HepG2 (cell line): ENCODE measurements around the gene TAF3. TPM values are rescaled to one million over a fixed set of nuclear protein-coding genes. Genes with fewer than 3 reads are reported as not detected.

Source experiments
- ATAC-seq: fragments of 200-7000 bp; cut with Tn5 transposase; 3 replicates; pipeline ENCODE4 v1.9.1; 2020; ENCODE audit warnings: mild to moderate bottlenecking, moderate library complexity
- BruUV-seq: library from RNA; stranded (reverse); fragments of 400-500 nt; replicated peaks from 2 replicates; lab custom pipeline; 2021; lab: Mats Ljungman, UMichigan
- CTCF ChIA-PET: fragments of 300-600 bp; formaldehyde crosslinking; extraction: SDS; loops from one replicate; lab custom pipeline; 2021; ENCODE audit warnings: low total read pairs, inconsistent platforms, low intra/inter-chr PET ratio; lab: Yijun Ruan, JAX
- POLR2A ChIA-PET: fragments of 350-600 bp; sonication (Branson Sonifier 250); formaldehyde crosslinking; loops from one replicate; lab custom pipeline; 2020; ENCODE audit warnings: antibody characterized with exemption, inconsistent platforms; lab: Yijun Ruan, JAX
- DNase-seq: peaks from one replicate; pipeline ENCODE4 v3.0.0-alpha.2; 2015; ENCODE audit warnings: low spot score
- FAIRE-seq: peaks from 3 replicates; lab custom pipeline; 2011; peaks lifted over from hg19 to GRCh38; lab: Jason Lieb, UNC
- H2AFZ ChIP-seq: one replicate; pipeline ENCODE4 v1.6.1; 2011; ENCODE audit warnings: low read length, inconsistent platforms
- H3K27ac ChIP-seq: fragments of 300-600 bp; 3 replicates; pipeline ENCODE4 v1.8.0; 2011; ENCODE audit warnings: mixed run types, mild to moderate bottlenecking, mixed read lengths, low read length, inconsistent platforms; ENCODE audit not compliant: insufficient read depth; ENCODE audit errors: extremely low read length
- H3K27me3 ChIP-seq, 2 experiments: fragments of 200-600 bp in 1 of 2; 2 replicates in 1 of 2; 3 replicates in 1 of 2; pipeline versions ENCODE4 v1.6.0 to v1.8.0; 2011; ENCODE audit warnings: low read length in 2 of 2, mild to moderate bottlenecking in 2 of 2, moderate library complexity in 2 of 2, inconsistent platforms in 1 of 2; ENCODE audit not compliant: insufficient read depth in 2 of 2, control insufficient read depth in 1 of 2
- H3K36me3 ChIP-seq, 2 experiments: fragments of 200-600 bp in 1 of 2; replicated peaks in 1 of 2; 2 replicates in 1 of 2; 3 replicates in 1 of 2; pipeline versions ENCODE4 v1.5.1 to v1.8.0; 2011; ENCODE audit warnings: low read length in 2 of 2, inconsistent platforms in 1 of 2; ENCODE audit not compliant: insufficient read depth in 2 of 2, control insufficient read depth in 1 of 2
- H3K4me1 ChIP-seq: 2 replicates; pipeline ENCODE4 v1.5.1; 2012; ENCODE audit warnings: low read length, inconsistent platforms; ENCODE audit not compliant: insufficient read depth
- H3K4me2 ChIP-seq: 2 replicates; pipeline ENCODE4 v1.6.0; 2011; ENCODE audit warnings: low read depth, low read length, inconsistent platforms
- H3K4me3 ChIP-seq, 3 experiments: fragments of 200-600 bp in 1 of 3; sonication (generic), shearing (Covaris generic) in 1 of 3; replicated peaks in 1 of 3; 2 replicates each; pipeline ENCODE4 v1.5.1; 2011 to 2016; ENCODE audit warnings: low read length in 3 of 3, inconsistent platforms in 2 of 3, low read depth in 2 of 3, mild to moderate bottlenecking in 2 of 3, control low read depth in 1 of 3, mixed read lengths in 1 of 3; ENCODE audit not compliant: insufficient read depth in 1 of 3
- H3K79me2 ChIP-seq: one replicate; pipeline ENCODE4 v1.6.1; 2011; ENCODE audit warnings: low read length, inconsistent platforms; ENCODE audit not compliant: insufficient read depth
- H3K9ac ChIP-seq: 2 replicates; pipeline ENCODE4 v1.6.0; 2011; ENCODE audit warnings: mild to moderate bottlenecking, low read depth, low read length, inconsistent platforms; ENCODE audit not compliant: insufficient read depth
- H3K9me3 ChIP-seq: 2 replicates; pipeline ENCODE4 v1.5.1; 2012; ENCODE audit warnings: mild to moderate bottlenecking, low read length
- H4K20me1 ChIP-seq: 2 replicates; pipeline ENCODE4 v1.6.0; 2011; ENCODE audit warnings: inconsistent platforms, mild to moderate bottlenecking, low read length, moderate library complexity; ENCODE audit not compliant: insufficient read depth
- BRD4 ChIP-seq: sonication (generic); formaldehyde crosslinking; IDR thresholded peaks from 2 replicates; pipeline ENCODE4 v1.4.0; 2020; ENCODE audit warnings: missing genetic modification reagents
- HDAC2 ChIP-seq: sonication (generic); formaldehyde crosslinking; IDR thresholded peaks from 2 replicates; pipeline ENCODE4 v1.4.0; 2020; ENCODE audit warnings: missing genetic modification reagents
- IRF1 ChIP-seq: sonication (generic); formaldehyde crosslinking; IDR thresholded peaks from 2 replicates; pipeline ENCODE4 v1.4.0; 2020; ENCODE audit warnings: low read depth, mild to moderate bottlenecking, missing genetic modification reagents
- LBX2 ChIP-seq: sonication (generic); formaldehyde crosslinking; IDR thresholded peaks from 2 replicates; pipeline ENCODE4 v1.5.0; 2020; ENCODE audit warnings: missing genetic modification reagents, mild to moderate bottlenecking, borderline replicate concordance
- MTA3 ChIP-seq: sonication (generic); formaldehyde crosslinking; IDR thresholded peaks from 2 replicates; pipeline ENCODE4 v1.4.0; 2020; ENCODE audit warnings: missing genetic modification reagents
- MXD4 ChIP-seq: IDR thresholded peaks from 2 replicates; pipeline ENCODE4 v1.6.1; 2016; ENCODE audit warnings: mild to moderate bottlenecking, missing biosample characterization, missing genetic modification reagents
- NFRKB ChIP-seq: fragments of 450-650 bp; IDR thresholded peaks from 2 replicates; pipeline ENCODE4 v1.6.1; 2017
- RXRB ChIP-seq: IDR thresholded peaks from 2 replicates; pipeline ENCODE4 v1.6.1; 2016; ENCODE audit warnings: borderline replicate concordance, missing genetic modification reagents, missing compliant biosample characterization
- SNAPC4 ChIP-seq: sonication (generic); formaldehyde crosslinking; IDR thresholded peaks from 2 replicates; pipeline ENCODE4 v1.4.0; 2020; ENCODE audit warnings: mild to moderate bottlenecking, missing genetic modification reagents
- SSRP1 ChIP-seq: IDR thresholded peaks from 2 replicates; pipeline ENCODE4 v1.6.1; 2016; ENCODE audit warnings: control low read depth
- ZNF333 ChIP-seq: sonication (generic); formaldehyde crosslinking; IDR thresholded peaks from 2 replicates; pipeline ENCODE4 v1.4.0; 2020; ENCODE audit warnings: mild to moderate bottlenecking, missing genetic modification reagents, borderline replicate concordance
- ZNF576 ChIP-seq: sonication (generic); formaldehyde crosslinking; IDR thresholded peaks from 2 replicates; pipeline ENCODE4 v1.4.0; 2020; ENCODE audit warnings: mild to moderate bottlenecking, missing genetic modification reagents
- WGBS: methylation state at CpG from one replicate; pipeline ENCODE4 v1.1.6; 2017; ENCODE audit warnings: low lambda C conversion rate; 5-methylcytosine and 5-hydroxymethylcytosine counted together
- in situ Hi-C: cut with HindIII; loops from 2 replicates; pipeline ENCODE4 v1.10.0; 2017; ENCODE audit warnings: low pct_unique_long_range_greater_than_20kb; ENCODE audit not compliant: extremely low pct_ligation_motif_present
- intact Hi-C: fragments of 100-400 bp; cut with micrococcal nuclease; formaldehyde crosslinking; loops from one replicate; pipeline ENCODE4 v1.10.0; 2022; ENCODE audit not compliant: unreplicated experiment
- polyA plus RNA-seq, 8 experiments: library from polyadenylated mRNA; depleted of rRNA in 3 of 8; stranded (reverse) in 7 of 8; unstranded in 1 of 8; fragments of >200 nt; fragmentation: Illumina TruSeq in 4 of 8; extraction: Trizol in 4 of 8; gene quantifications; 2 replicates each; pipeline versions ENCODE4 v1.2.1 to v1.2.3, GENCODE V29; 2011 to 2016; ENCODE audit warnings: low read depth in 4 of 8, missing spikeins in 1 of 8, mixed read lengths in 1 of 8; ENCODE audit not compliant: insufficient read depth in 1 of 8
- total RNA-seq, 5 experiments: library from RNA; depleted of rRNA; stranded (reverse); fragments of >200 nt; fragmentation: Illumina TruSeq; extraction: Trizol; gene quantifications; 2 replicates each; pipeline ENCODE4 v1.2.3, GENCODE V29; 2016; ENCODE audit warnings: low read depth in 1 of 5

TAF3 gene
- total and polyA plus RNA-seq, 2 of the 13 experiments (the other 11 are each of a cell fraction or from before 2014, with no cell fraction given): 1.7 to 2.9 TPM

- 76% methylated on average over 2 of the region's 2 CpGs for WGBS
Measured at GRCh38 chr10:7874864-7875263, 56.6 kb downstream of the TAF3 start.

More at GRCh38 chr10:7874864-7875263, 56.6 kb downstream of the TAF3 start:
- H3K27me3 ChIP-seq: no peaks in the 10 kb centered on the region
- no peak for DNase-seq
- in situ Hi-C loops (loop anchor here (10.0 kb wide), 2 partner anchors 1330 to 1430 kb away; no protein-coding TSS in a partner anchor), intact Hi-C loops (no loop called here)
- no peak overlapping the region for H3K27ac ChIP-seq
- no peak overlapping the region for H3K4me3 ChIP-seq
- no peak overlapping the region for H3K9ac ChIP-seq
- ATAC-seq: no peak
- no peaks in the 10 kb centered on the region for H3K79me2 ChIP-seq
- H3K4me2 ChIP-seq: no peak overlapping the region
- TF ChIP-seq MTA3 (CRISPR knock-in tag): no peak
- no peak for TF ChIP-seq SNAPC4 (CRISPR knock-in tag)
- no peak for TF ChIP-seq BRD4 (CRISPR knock-in tag)
- no peak for TF ChIP-seq LBX2 (CRISPR knock-in tag)
- TF ChIP-seq MXD4 (CRISPR knock-in tag): no peak
- TF ChIP-seq RXRB (CRISPR knock-in tag): no peak
- TF ChIP-seq ZNF576: no peak
- no peak for TF ChIP-seq NFRKB
- TF ChIP-seq IRF1 (CRISPR knock-in tag): no peak
- no peak for TF ChIP-seq SSRP1
- no peak for TF ChIP-seq ZNF333
- TF ChIP-seq HDAC2 (CRISPR knock-in tag): no peak
- no TSS peak for BruUV-seq
- CTCF ChIA-PET: no interaction called here
- H3K36me3 ChIP-seq: no peaks in the 10 kb centered on the region
- FAIRE-seq: no peak
- POLR2A ChIA-PET: no interaction called here
- no peak overlapping the region for H2AFZ ChIP-seq
- H4K20me1 ChIP-seq: no peaks in the 10 kb centered on the region
- H3K9me3 ChIP-seq: no peaks in the 10 kb centered on the region
- no peaks in the 10 kb centered on the region for H3K4me1 ChIP-seq
